ENCODE measurements around the gene RNF224.
A peak's percentile ranks its signal among the peaks of the same experiment; 100 is the strongest.

The RNF224 gene

GRCh38 chr9:137226338-137227053 is 806 bp upstream of the RNF224 start:
- TF ChIP-seq CTCF (IDR thresholded peaks at IDR 0.05) = no peak
- Histone ChIP-seq H3K27ac (peak overlapping the region; percentile 67), H3K9me3 (ENCODE audit: control insufficient read depth, low read length) (no peaks in the 10 kb centered on the region), H3K4me2 (ENCODE audit: low read length) (peak overlapping the region; percentile 64), H3K9ac (no peak overlapping the region), H3K36me3 (ENCODE audit: control insufficient read depth, insufficient read depth, low read length) (no peaks in the 10 kb centered on the region), H3K79me2 (no peaks in the 10 kb centered on the region), H3K4me3 (ENCODE audit: low read depth, low read length) (no peak overlapping the region), H2AFZ (peak overlapping the region; percentile 4), H3K27me3 (ENCODE audit: control insufficient read depth, insufficient read depth, low read length) (no peaks in the 10 kb centered on the region), H3K4me1 (peaks cover 5% of the 10 kb centered on the region)

- Histone ChIP-seq H3K9me3 (ENCODE audit: control insufficient read depth, low read length) (no peaks in the 10 kb centered on the region), H3K79me2 (no peaks in the 10 kb centered on the region), H3K4me3 (ENCODE audit: low read depth, low read length) (no peak overlapping the region), H3K27ac (no peak overlapping the region), H3K36me3 (ENCODE audit: control insufficient read depth, insufficient read depth, low read length) (no peaks in the 10 kb centered on the region), H2AFZ (no peak overlapping the region), H3K4me2 (ENCODE audit: low read length) (no peak overlapping the region), H3K4me1 (peaks cover 5% of the 10 kb centered on the region), H3K9ac (no peak overlapping the region), H3K27me3 (ENCODE audit: control insufficient read depth, insufficient read depth, low read length) (no peaks in the 10 kb centered on the region)
- TF ChIP-seq CTCF (IDR thresholded peaks at IDR 0.05) = no peak
Observed at GRCh38 chr9:137227853-137228505, 677 bp downstream of the RNF224 start.

- peaks cover 5% of the 10 kb centered on the region for H3K4me1 ChIP-seq
- H2AFZ ChIP-seq = no peak overlapping the region
- no peaks in the 10 kb centered on the region for H3K9me3 ChIP-seq (ENCODE audit: control insufficient read depth, low read length)
- H3K27ac ChIP-seq = no peak overlapping the region
- H3K36me3 ChIP-seq (ENCODE audit: control insufficient read depth, insufficient read depth, low read length) = no peaks in the 10 kb centered on the region
- no peak overlapping the region for H3K9ac ChIP-seq
- TF ChIP-seq CTCF (IDR thresholded peaks at IDR 0.05) = no peak
- no peaks in the 10 kb centered on the region for H3K79me2 ChIP-seq
- H3K4me3 ChIP-seq (ENCODE audit: low read depth, low read length) = no peak overlapping the region
- no peak overlapping the region for H3K4me2 ChIP-seq (ENCODE audit: low read length)
- H3K27me3 ChIP-seq (ENCODE audit: control insufficient read depth, insufficient read depth, low read length) = no peaks in the 10 kb centered on the region
Observed at GRCh38 chr9:137228506-137228967, 1.2 kb downstream of the RNF224 start.

- no peaks in the 10 kb centered on the region for H3K36me3 ChIP-seq (ENCODE audit: control insufficient read depth, insufficient read depth, low read length)
- H3K4me3 ChIP-seq (ENCODE audit: low read depth, low read length) = no peak overlapping the region
- H3K4me1 ChIP-seq = peaks cover 5% of the 10 kb centered on the region
- H3K27me3 ChIP-seq (ENCODE audit: control insufficient read depth, insufficient read depth, low read length) = no peaks in the 10 kb centered on the region
- H2AFZ ChIP-seq = no peak overlapping the region
- H3K9me3 ChIP-seq (ENCODE audit: control insufficient read depth, low read length) = no peaks in the 10 kb centered on the region
- H3K27ac ChIP-seq = no peak overlapping the region
- no peaks in the 10 kb centered on the region for H3K79me2 ChIP-seq
- H3K4me2 ChIP-seq (ENCODE audit: low read length) = no peak overlapping the region
- H3K9ac ChIP-seq = no peak overlapping the region
- no peak for TF ChIP-seq CTCF (IDR thresholded peaks at IDR 0.05)
Observed at GRCh38 chr9:137228968-137229896, 1.9 kb downstream of the RNF224 start.
